GM23338 (cell line): Measurements from ENCODE around the gene DAZAP1.

Experiments used
- CREB1 ChIP-seq: fragments of 250-450 bp; sonication (Bioruptor Pico); IDR thresholded peaks from 2 replicates; pipeline ENCODE4 v1.5.0; 2020; ENCODE audit warnings: low read depth, mild to moderate bottlenecking, moderate library complexity
- CTCF ChIP-seq, 2 experiments: fragments of 200-600 bp in 1 of 2; sonication (generic) in 1 of 2; conservative IDR thresholded peaks; 2 replicates each; pipeline versions ENCODE4 v1.5.1 to v1.6.1; 2016 to 2017; ENCODE audit warnings: antibody characterized with exemption in 2 of 2, low read depth in 2 of 2, mild to moderate bottlenecking in 2 of 2, moderate library complexity in 1 of 2
- EZH2 ChIP-seq: fragments of 200-600 bp; sonication (generic); IDR thresholded peaks from one replicate; pipeline ENCODE4 v1.8.0; 2017; ENCODE audit warnings: antibody characterized with exemption, mild to moderate bottlenecking, low read depth; ENCODE audit not compliant: unreplicated experiment
- EZH2phosphoT487 ChIP-seq: fragments of 200-600 bp; sonication (generic); IDR thresholded peaks from one replicate; pipeline ENCODE4 v1.8.1; 2018; ENCODE audit warnings: antibody characterized with exemption; ENCODE audit not compliant: unreplicated experiment
- JUNB ChIP-seq: IDR thresholded peaks from one replicate; pipeline ENCODE4 v1.6.1; 2016; ENCODE audit warnings: antibody characterized with exemption; ENCODE audit not compliant: unreplicated experiment
- POLR2AphosphoS5 ChIP-seq: IDR thresholded peaks from 2 replicates; pipeline ENCODE4 v1.6.1; 2016; ENCODE audit warnings: antibody characterized with exemption, low read depth
- REST ChIP-seq: IDR thresholded peaks from one replicate; pipeline ENCODE4 v1.6.1; 2018; ENCODE audit warnings: antibody characterized with exemption; ENCODE audit not compliant: unreplicated experiment

- TF ChIP-seq EZH2: no peak
- no peak for TF ChIP-seq CTCF (conservative IDR thresholded peaks at IDR 0.05; ENCODE audit: low read depth in 2 of 2)
- peak; percentile 5 for TF ChIP-seq REST
- no peak for TF ChIP-seq EZH2phosphoT487
- TF ChIP-seq CREB1 (CRISPR knock-in tag): no peak
- TF ChIP-seq JUNB: no peak
- TF ChIP-seq POLR2AphosphoS5: no peak
Measured at GRCh38 chr19:1451916-1452801, 44.8 kb downstream of the DAZAP1 start.
